Mesenchymal stem cell (in vitro differentiated cells and primary cell): Measurements from ENCODE around the gene TNNT2.

Experiments
- DNase-seq: peaks from one replicate; pipeline ENCODE4 v3.0.0-alpha.2; 2013
- H2AFZ ChIP-seq: one replicate; pipeline ENCODE4 v1.6.1; 2013; ENCODE audit warnings: low read depth, mild to moderate bottlenecking, control low read depth, inconsistent platforms, low read length, moderate library complexity
- H2AK5ac ChIP-seq: 2 replicates; pipeline ENCODE4 v1.6.1; 2013; ENCODE audit warnings: low read length, moderate library complexity, mild to moderate bottlenecking, inconsistent platforms; ENCODE audit not compliant: severe bottlenecking
- H2BK120ac ChIP-seq: one replicate; pipeline ENCODE4 v1.6.1; 2013; ENCODE audit warnings: low read depth, mild to moderate bottlenecking, inconsistent platforms, low read length, moderate library complexity
- H2BK12ac ChIP-seq, 2 experiments: one replicate each; pipeline ENCODE4 v1.6.1; 2013; ENCODE audit warnings: inconsistent platforms in 2 of 2, low read length in 2 of 2, mild to moderate bottlenecking in 2 of 2, moderate library complexity in 2 of 2, control low read depth in 1 of 2
- H2BK15ac ChIP-seq: one replicate; pipeline ENCODE4 v1.6.1; 2013; ENCODE audit warnings: mild to moderate bottlenecking, low read depth, inconsistent platforms; ENCODE audit not compliant: poor library complexity, severe bottlenecking
- H2BK5ac ChIP-seq: 2 replicates; pipeline ENCODE4 v1.6.1; 2013; ENCODE audit warnings: low read depth, mild to moderate bottlenecking, low read length, control low read depth, inconsistent platforms; ENCODE audit not compliant: poor library complexity, severe bottlenecking
- H3K14ac ChIP-seq, 2 experiments: one replicate each; pipeline ENCODE4 v1.6.1; 2013; ENCODE audit warnings: inconsistent platforms in 2 of 2, low read length in 2 of 2, control low read depth in 1 of 2, mild to moderate bottlenecking in 1 of 2, moderate library complexity in 1 of 2
- H3K18ac ChIP-seq, 2 experiments: one replicate each; pipeline ENCODE4 v1.6.1; 2013; ENCODE audit warnings: inconsistent platforms in 2 of 2, low read length in 2 of 2, control low read depth in 1 of 2, low read depth in 1 of 2, mild to moderate bottlenecking in 1 of 2
- H3K23ac ChIP-seq, 2 experiments: one replicate each; pipeline ENCODE4 v1.6.1; 2013; ENCODE audit warnings: inconsistent platforms in 2 of 2, low read length in 2 of 2, mild to moderate bottlenecking in 2 of 2, moderate library complexity in 2 of 2, control low read depth in 1 of 2
- H3K27ac ChIP-seq: 2 replicates; pipeline ENCODE4 v1.5.1; 2013; ENCODE audit warnings: mild to moderate bottlenecking, moderate library complexity, low read length, control low read depth, inconsistent platforms; ENCODE audit not compliant: poor library complexity, severe bottlenecking
- H3K27me3 ChIP-seq, 2 experiments: 2 replicates each; pipeline versions ENCODE4 v1.6.1 to v1.7.0; 2013; ENCODE audit warnings: low read length in 2 of 2, mild to moderate bottlenecking in 2 of 2, moderate library complexity in 2 of 2, control low read depth in 1 of 2, inconsistent platforms in 1 of 2; ENCODE audit not compliant: control insufficient read depth in 1 of 2, insufficient read depth in 1 of 2
- H3K36me3 ChIP-seq, 2 experiments: 2 replicates each; pipeline versions ENCODE4 v1.6.1 to v1.7.0; 2013; ENCODE audit warnings: low read length in 2 of 2, control low read depth in 1 of 2, inconsistent platforms in 1 of 2, low read depth in 1 of 2, mild to moderate bottlenecking in 1 of 2; ENCODE audit not compliant: insufficient read depth in 2 of 2, control insufficient read depth in 1 of 2
- H3K4ac ChIP-seq, 2 experiments: one replicate each; pipeline ENCODE4 v1.6.1; 2013; ENCODE audit warnings: inconsistent platforms in 2 of 2, low read length in 2 of 2, mild to moderate bottlenecking in 2 of 2, moderate library complexity in 2 of 2, control low read depth in 1 of 2, low read depth in 1 of 2
- H3K4me1 ChIP-seq: 2 replicates; pipeline ENCODE4 v1.6.1; 2013; ENCODE audit warnings: low read depth, low read length, control low read depth; ENCODE audit not compliant: control insufficient read depth, insufficient read depth
- H3K4me2 ChIP-seq: 2 replicates; pipeline ENCODE4 v1.6.1; 2013; ENCODE audit warnings: low read length, mild to moderate bottlenecking, inconsistent platforms; ENCODE audit not compliant: poor library complexity, severe bottlenecking
- H3K4me3 ChIP-seq, 2 experiments: 2 replicates each; pipeline versions ENCODE4 v1.5.1 to v1.7.0; 2013; ENCODE audit warnings: low read length in 2 of 2, mild to moderate bottlenecking in 2 of 2, control low read depth in 1 of 2, low read depth in 1 of 2; ENCODE audit not compliant: insufficient read depth in 1 of 2
- H3K79me1 ChIP-seq: replicated peaks from 2 replicates; pipeline ENCODE4 v1.6.1; 2013; ENCODE audit warnings: mild to moderate bottlenecking, control low read depth, low read length, inconsistent platforms; ENCODE audit not compliant: poor library complexity, severe bottlenecking
- H3K9ac ChIP-seq: 2 replicates; pipeline ENCODE4 v1.7.0; 2013; ENCODE audit warnings: mild to moderate bottlenecking, low read length, moderate library complexity
- H3K9me3 ChIP-seq: 2 replicates; pipeline ENCODE4 v1.7.0; 2013; ENCODE audit warnings: mild to moderate bottlenecking, low read length; ENCODE audit not compliant: control insufficient read depth
- H4K8ac ChIP-seq: one replicate; pipeline ENCODE4 v1.6.1; 2013; ENCODE audit warnings: inconsistent platforms, mild to moderate bottlenecking, low read length, moderate library complexity
- H4K91ac ChIP-seq: one replicate; pipeline ENCODE4 v1.6.1; 2013; ENCODE audit warnings: mild to moderate bottlenecking, low read length, inconsistent platforms
- WGBS: methylation state at CpG from one replicate; pipeline ENCODE4 v1.1.7; 2013; ENCODE audit warnings: mixed read lengths; 5-methylcytosine and 5-hydroxymethylcytosine counted together

TNNT2 gene

DNA sequence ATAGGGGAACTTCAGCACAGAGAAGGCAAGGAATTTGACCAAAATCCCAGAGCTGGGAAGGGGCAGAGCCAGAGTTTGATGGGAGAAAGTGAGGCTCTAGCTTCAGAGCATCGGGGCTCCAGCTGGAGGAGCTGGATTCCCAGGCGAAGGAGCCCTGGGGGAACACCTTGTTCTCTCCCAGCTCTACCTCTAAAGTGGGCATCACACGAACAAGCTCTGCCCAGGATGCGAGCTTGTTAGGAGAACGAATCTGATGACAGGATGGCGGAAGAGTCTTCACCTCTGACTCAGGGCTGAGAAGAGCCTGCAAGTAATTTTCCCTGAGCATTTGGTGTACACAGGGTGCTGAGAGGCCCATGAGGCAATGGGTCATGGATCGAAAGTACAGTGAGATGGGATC, 22.0 kb downstream of the TNNT2 start:
- Histone ChIP-seq H3K4me1 (peaks cover 4% of the 10 kb centered on the region), H3K27me3 (peaks cover 15 to 87% of the 10 kb centered on the region in 2 experiments), H4K91ac (no peak overlapping the region), H4K8ac (no peak overlapping the region), H2BK5ac (no peak overlapping the region), H3K36me3 (peaks cover 0 to 1% of the 10 kb centered on the region in 2 experiments), H3K79me1 (no peaks in the 10 kb centered on the region), H3K23ac (no peak overlapping the region), H3K9ac (no peak overlapping the region), H2BK12ac (no peak overlapping the region), H2AK5ac (no peak overlapping the region), H3K4ac (no peak overlapping the region), H2BK120ac (no peak overlapping the region), H2BK15ac (no peak overlapping the region), H3K4me2 (no peak overlapping the region), H3K9me3 (no peaks in the 10 kb centered on the region), H3K4me3 (no peak overlapping the region), H2AFZ (no peak overlapping the region), H3K18ac (no peak overlapping the region), H3K14ac (no peak overlapping the region), H3K27ac (no peak overlapping the region)
- no peak for DNase-seq
- 85% methylated on average over 7 of the region's 7 CpGs for WGBS

GRCh38 chr1:201354901-201355295, 22.6 kb downstream of the TNNT2 start:
- H2AK5ac ChIP-seq, result no peak overlapping the region
- H2AFZ ChIP-seq, result no peak overlapping the region
- H3K36me3 ChIP-seq, result no peaks in the 10 kb centered on the region
- no peak overlapping the region for H2BK12ac ChIP-seq
- H2BK120ac ChIP-seq, result no peak overlapping the region
- no peak overlapping the region for H2BK15ac ChIP-seq
- no peak overlapping the region for H3K14ac ChIP-seq
- 65% methylated on average over 4 of the region's 4 CpGs for WGBS
- H3K4me3 ChIP-seq, result no peak overlapping the region
- H3K79me1 ChIP-seq, result no peaks in the 10 kb centered on the region
- H3K27ac ChIP-seq, result no peak overlapping the region
- H3K4ac ChIP-seq, result no peak overlapping the region
- peaks cover 6% of the 10 kb centered on the region for H3K4me1 ChIP-seq
- H3K4me2 ChIP-seq, result no peak overlapping the region
- no peaks in the 10 kb centered on the region for H3K9me3 ChIP-seq
- no peak overlapping the region for H3K9ac ChIP-seq
- H3K23ac ChIP-seq, result no peak overlapping the region
- H3K27me3 ChIP-seq, result peaks cover 15 to 82% of the 10 kb centered on the region in 2 experiments
- H4K8ac ChIP-seq, result no peak overlapping the region
- DNase-seq, result no peak
- no peak overlapping the region for H3K18ac ChIP-seq
- no peak overlapping the region for H4K91ac ChIP-seq
- no peak overlapping the region for H2BK5ac ChIP-seq

- H3K27me3 ChIP-seq, result peaks cover 15 to 76% of the 10 kb centered on the region in 2 experiments
- H4K91ac ChIP-seq, result no peak overlapping the region
- no peak overlapping the region for H2BK5ac ChIP-seq
- DNase-seq, result no peak
- H2BK15ac ChIP-seq, result no peak overlapping the region
- H2AK5ac ChIP-seq, result no peak overlapping the region
- H4K8ac ChIP-seq, result no peak overlapping the region
- no peaks in the 10 kb centered on the region for H3K9me3 ChIP-seq
- H3K9ac ChIP-seq, result no peak overlapping the region
- no peak overlapping the region for H3K4me2 ChIP-seq
- no peak overlapping the region for H2AFZ ChIP-seq
- no peak overlapping the region for H3K4ac ChIP-seq
- WGBS, result 62% methylated on average over 8 of the region's 9 CpGs
- no peaks in the 10 kb centered on the region for H3K36me3 ChIP-seq
- no peaks in the 10 kb centered on the region for H3K79me1 ChIP-seq
- no peak overlapping the region for H3K27ac ChIP-seq
- H3K4me3 ChIP-seq, result no peak overlapping the region
- no peak overlapping the region for H3K23ac ChIP-seq
- H3K18ac ChIP-seq, result no peak overlapping the region
- no peak overlapping the region for H2BK12ac ChIP-seq
- H2BK120ac ChIP-seq, result no peak overlapping the region
- H3K14ac ChIP-seq, result no peak overlapping the region
- peaks cover 6% of the 10 kb centered on the region for H3K4me1 ChIP-seq
Measured at GRCh38 chr1:201354151-201354900, 23.2 kb downstream of the TNNT2 start.

GRCh38 chr1:201353186-201353940, 24.1 kb downstream of the TNNT2 start:
- no peaks in the 10 kb centered on the region for H3K9me3 ChIP-seq
- no peak for DNase-seq
- H3K4me1 ChIP-seq, result peaks cover 3% of the 10 kb centered on the region
- H3K23ac ChIP-seq, result no peak overlapping the region
- H3K18ac ChIP-seq, result no peak overlapping the region
- no peak overlapping the region for H2AFZ ChIP-seq
- no peak overlapping the region for H3K14ac ChIP-seq
- H2BK120ac ChIP-seq, result no peak overlapping the region
- WGBS, result 76% methylated on average over 13 of the region's 13 CpGs
- no peak overlapping the region for H3K4me2 ChIP-seq
- H2BK15ac ChIP-seq, result no peak overlapping the region
- H3K36me3 ChIP-seq, result no peaks in the 10 kb centered on the region
- no peak overlapping the region for H4K91ac ChIP-seq
- peaks cover 15 to 66% of the 10 kb centered on the region in 2 experiments for H3K27me3 ChIP-seq
- H3K79me1 ChIP-seq, result no peaks in the 10 kb centered on the region
- H3K27ac ChIP-seq, result no peak overlapping the region
- H3K4ac ChIP-seq, result no peak overlapping the region
- no peak overlapping the region for H4K8ac ChIP-seq
- H2BK5ac ChIP-seq, result no peak overlapping the region
- H3K9ac ChIP-seq, result no peak overlapping the region
- no peak overlapping the region for H2AK5ac ChIP-seq
- no peak overlapping the region for H3K4me3 ChIP-seq
- H2BK12ac ChIP-seq, result no peak overlapping the region
